PC-9 (cell line): ENCODE data around the gene FAM110C.

ENCODE experiments used
- CTCF ChIP-seq: fragments of 200-600 bp; sonication (generic); conservative IDR thresholded peaks from 2 replicates; pipeline ENCODE4 v1.6.1; 2017; ENCODE audit warnings: mixed run types, antibody characterized with exemption, mild to moderate bottlenecking, moderate library complexity
- EZH2 ChIP-seq: fragments of 200-600 bp; sonication (generic); IDR thresholded peaks from 2 replicates; pipeline ENCODE4 v1.8.0; 2017; ENCODE audit warnings: antibody characterized with exemption, low read depth

- TF ChIP-seq CTCF, result no peak
- no peak for TF ChIP-seq EZH2
These were observed 34.1 kb upstream of the FAM110C start for GRCh38 chr2:80378-80777.
